HUES6 (cell line): ENCODE results near the gene TGFB2.

Experiments used
- H3K27ac ChIP-seq: 2 replicates; pipeline ENCODE4 v1.7.0; 2013; ENCODE audit warnings: low read depth, mild to moderate bottlenecking, low read length, inconsistent platforms
- H3K27me3 ChIP-seq: 2 replicates; pipeline ENCODE4 v1.6.1; 2013; ENCODE audit warnings: low read length; ENCODE audit not compliant: control insufficient read depth, insufficient read depth
- H3K36me3 ChIP-seq: 2 replicates; pipeline ENCODE4 v1.6.1; 2013; ENCODE audit warnings: low read length; ENCODE audit not compliant: control insufficient read depth, insufficient read depth
- H3K4me1 ChIP-seq: 2 replicates; pipeline ENCODE4 v1.6.1; 2013; ENCODE audit warnings: low read length; ENCODE audit not compliant: control insufficient read depth, insufficient read depth
- H3K4me3 ChIP-seq: 2 replicates; pipeline ENCODE4 v1.5.1; 2013; ENCODE audit warnings: low read depth, low read length
- H3K9ac ChIP-seq: one replicate; pipeline ENCODE4 v1.6.1; 2013; ENCODE audit warnings: mild to moderate bottlenecking, low read length
- H3K9me3 ChIP-seq: 2 replicates; pipeline ENCODE4 v1.6.1; 2013; ENCODE audit warnings: low read depth, low read length; ENCODE audit not compliant: control insufficient read depth, insufficient read depth

The TGFB2 gene

DNA sequence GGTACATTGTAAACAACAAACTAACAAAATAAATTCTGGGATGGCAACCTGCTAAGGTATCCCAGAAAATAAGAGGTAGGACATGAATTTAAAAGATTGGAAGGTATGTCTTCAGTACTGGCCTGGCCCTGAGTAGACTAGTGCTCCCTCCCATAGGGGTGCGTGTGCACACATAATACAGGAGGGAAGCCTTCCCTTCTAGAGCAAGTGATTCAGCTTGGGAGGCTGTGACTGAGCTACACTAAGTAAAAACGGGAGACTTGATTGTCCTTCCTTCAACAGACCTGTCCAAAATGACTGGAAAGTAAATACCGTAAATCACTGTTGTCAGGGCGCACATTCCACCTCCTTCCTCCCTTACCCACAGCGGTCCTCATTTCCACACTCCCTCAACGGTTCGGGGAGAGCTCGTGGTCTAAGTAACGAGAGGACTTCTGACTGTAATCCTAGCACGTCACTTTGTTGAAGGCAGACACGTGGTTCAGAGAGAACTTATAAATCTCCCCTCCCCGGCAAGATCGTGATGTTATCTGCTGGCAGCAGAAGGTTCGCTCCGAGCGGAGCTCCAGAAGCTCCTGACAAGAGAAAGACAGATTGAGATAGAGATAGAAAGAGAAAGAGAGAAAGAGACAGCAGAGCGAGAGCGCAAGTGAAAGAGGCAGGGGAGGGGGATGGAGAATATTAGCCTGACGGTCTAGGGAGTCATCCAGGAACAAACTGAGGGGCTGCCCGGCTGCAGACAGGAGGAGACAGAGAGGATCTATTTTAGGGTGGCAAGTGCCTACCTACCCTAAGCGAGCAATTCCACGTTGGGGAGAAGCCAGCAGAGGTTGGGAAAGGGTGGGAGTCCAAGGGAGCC is at the start of gene TGFB2:
Gene TGFB2, plus strand, starts transcription at position 523 of the 859 bp plus-strand sequence. CDS start 1,366 bp downstream, outside the sequence.
- Histone ChIP-seq H3K9me3 (no peaks in the 10 kb centered on the region), H3K27ac (no peak within 1 kb of the TSS), H3K4me1 (peaks cover 9% of the 10 kb centered on the region), H3K9ac (peak within 1 kb of the TSS; percentile 63), H3K4me3 (peak within 1 kb of the TSS; percentile 90), H3K36me3 (no peaks in the 10 kb centered on the region), H3K27me3 (peaks cover 50% of the 10 kb centered on the region)

DNA sequence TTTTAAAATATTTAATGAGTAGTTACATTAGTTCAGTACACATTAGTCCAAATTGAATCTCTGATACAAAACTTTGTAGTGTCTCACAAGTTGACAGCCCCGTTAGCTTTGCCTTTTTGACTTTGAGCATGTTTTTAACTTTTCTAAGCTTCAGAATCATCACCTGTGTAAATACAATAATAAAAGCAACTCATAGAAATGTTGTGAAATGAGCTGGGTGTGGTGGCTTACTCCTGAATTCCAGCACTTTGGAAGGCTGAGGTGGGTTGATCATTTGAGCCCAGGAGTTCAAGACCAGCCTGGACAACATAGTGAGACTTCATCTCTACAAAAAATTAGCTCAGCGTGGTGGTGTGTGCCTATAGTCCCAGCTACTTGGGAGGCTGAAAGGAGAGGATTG is 49.0 kb upstream of the TGFB2 start:
- no peaks in the 10 kb centered on the region for H3K9me3 ChIP-seq
- no peak overlapping the region for H3K9ac ChIP-seq
- no peak overlapping the region for H3K4me3 ChIP-seq
- H3K27ac ChIP-seq, result no peak overlapping the region
- peaks cover 11% of the 10 kb centered on the region for H3K36me3 ChIP-seq
- peaks cover 68% of the 10 kb centered on the region for H3K4me1 ChIP-seq
- H3K27me3 ChIP-seq, result no peaks in the 10 kb centered on the region

DNA sequence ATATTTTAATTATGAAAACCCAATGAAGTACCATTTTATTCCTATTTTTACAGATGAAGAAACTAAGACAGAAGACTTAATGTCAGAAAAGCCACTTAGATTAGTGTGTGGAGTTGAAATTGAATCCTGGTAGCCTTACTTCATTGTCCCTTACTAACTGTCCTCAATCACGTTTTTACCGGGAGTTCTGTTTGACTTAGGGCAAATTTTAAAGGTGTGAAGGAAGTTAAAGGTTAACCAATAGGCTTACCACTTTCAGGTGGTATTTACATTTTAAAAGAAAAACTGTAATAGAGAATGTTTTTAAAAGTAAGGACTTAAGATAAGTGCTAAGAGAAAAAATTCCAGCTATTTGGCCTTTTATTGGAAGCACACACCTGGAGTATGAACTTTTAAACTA is 47.7 kb upstream of the TGFB2 start:
- H3K27me3 ChIP-seq, result no peaks in the 10 kb centered on the region
- H3K27ac ChIP-seq, result peak overlapping the region; percentile 71; the same call in 1 of the 2 replicates
- peaks cover 81% of the 10 kb centered on the region for H3K4me1 ChIP-seq
- no peaks in the 10 kb centered on the region for H3K9me3 ChIP-seq
- no peak overlapping the region for H3K9ac ChIP-seq
- no peak overlapping the region; the same call in 1 of the 2 replicates for H3K4me3 ChIP-seq
- peaks cover 11% of the 10 kb centered on the region for H3K36me3 ChIP-seq

DNA sequence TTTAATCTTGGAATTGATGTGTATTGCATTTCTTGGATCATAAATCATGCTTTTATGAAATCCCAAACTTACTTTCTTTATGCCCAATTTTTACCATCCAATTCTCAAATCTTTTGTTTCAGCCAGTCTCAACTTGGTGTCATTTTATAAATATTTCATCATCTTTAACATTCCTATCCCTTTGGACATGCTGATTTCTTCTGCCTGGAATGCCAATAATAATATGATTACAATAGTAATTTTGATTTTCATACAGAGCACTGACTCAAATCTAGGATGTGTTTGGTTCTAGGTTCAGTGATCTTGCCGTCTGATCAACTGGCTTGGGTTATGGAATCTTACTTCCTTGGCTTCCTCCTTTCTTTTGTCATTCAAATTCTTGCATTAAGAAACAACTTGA is 47.3 kb upstream of the TGFB2 start:
- no peaks in the 10 kb centered on the region for H3K9me3 ChIP-seq
- H3K27ac ChIP-seq, result peak overlapping the region; percentile 71; the same call in 1 of the 2 replicates
- no peaks in the 10 kb centered on the region for H3K27me3 ChIP-seq
- H3K36me3 ChIP-seq, result peaks cover 15% of the 10 kb centered on the region
- H3K4me3 ChIP-seq, result no peak overlapping the region
- no peak overlapping the region for H3K9ac ChIP-seq
- H3K4me1 ChIP-seq, result peaks cover 85% of the 10 kb centered on the region

DNA sequence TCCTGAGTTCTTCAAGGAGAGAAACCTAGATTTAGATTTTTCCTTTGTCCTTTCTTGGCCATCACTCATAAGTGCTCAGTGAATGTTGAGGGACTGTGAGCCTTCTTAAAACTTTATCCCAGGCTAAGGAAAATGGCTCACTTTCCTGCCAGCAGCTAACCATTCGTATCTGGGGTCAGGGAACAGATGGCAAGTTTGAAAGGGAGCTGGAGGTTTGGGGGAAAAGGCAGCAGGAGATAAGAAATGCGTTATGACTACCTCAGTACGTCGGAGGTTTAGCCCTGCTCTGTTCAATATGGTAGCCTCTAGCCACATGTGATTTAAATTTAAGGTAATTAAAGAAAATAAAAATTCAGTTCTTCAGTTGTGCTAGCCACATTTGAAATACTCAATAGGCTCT is 46.7 kb upstream of the TGFB2 start:
- Histone ChIP-seq H3K9ac (no peak overlapping the region), H3K4me3 (no peak overlapping the region), H3K27ac (no peak overlapping the region; the same call in 1 of the 2 replicates), H3K4me1 (peaks cover 85% of the 10 kb centered on the region), H3K27me3 (no peaks in the 10 kb centered on the region), H3K9me3 (no peaks in the 10 kb centered on the region), H3K36me3 (peaks cover 17% of the 10 kb centered on the region)

DNA sequence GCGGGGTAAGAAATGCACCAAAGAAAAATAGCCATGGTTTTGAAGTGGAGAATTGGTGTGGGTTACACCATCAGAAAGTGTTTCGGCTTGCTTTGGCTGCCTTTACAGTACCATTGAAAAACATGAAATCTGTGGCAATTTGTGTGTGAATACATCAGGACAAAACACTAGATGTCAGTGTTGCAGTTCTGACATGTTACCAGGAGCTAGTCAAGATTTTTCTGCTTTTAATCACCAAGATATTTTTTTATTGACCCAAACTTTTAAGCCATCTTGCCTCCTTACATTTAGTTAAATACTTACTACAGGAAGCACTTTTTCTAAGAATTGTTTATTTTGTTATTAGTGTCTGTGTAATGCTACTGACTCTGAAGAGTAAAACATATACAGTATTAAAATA is 45.7 kb upstream of the TGFB2 start:
- Histone ChIP-seq H3K9me3 (no peaks in the 10 kb centered on the region), H3K36me3 (peaks cover 12% of the 10 kb centered on the region), H3K27me3 (no peaks in the 10 kb centered on the region), H3K27ac (0 out of 2 replicates have a peak overlapping the region, but pooled peaks have one; percentile 38), H3K9ac (no peak overlapping the region), H3K4me3 (no peak overlapping the region), H3K4me1 (peaks cover 82% of the 10 kb centered on the region)

DNA sequence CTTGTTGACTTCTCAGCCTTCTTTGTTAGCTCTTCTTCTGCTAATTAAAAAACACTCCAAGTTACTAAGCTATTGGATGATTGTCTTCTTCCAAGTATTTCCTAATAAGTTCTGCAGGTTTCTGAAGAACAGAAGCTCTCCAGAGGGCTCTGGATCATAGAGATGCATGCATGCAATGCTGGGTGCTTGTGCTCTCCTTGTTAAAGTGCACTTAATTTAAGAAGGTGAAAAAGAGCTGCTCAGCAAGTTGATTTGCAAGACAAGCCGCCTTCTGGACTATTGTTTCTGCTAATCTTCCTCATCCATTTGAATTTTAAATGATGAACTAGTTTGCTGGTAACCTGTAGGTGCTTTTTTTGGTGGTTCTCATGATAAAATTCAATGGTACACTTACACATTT is 43.9 kb upstream of the TGFB2 start:
- Histone ChIP-seq H3K9me3 (no peaks in the 10 kb centered on the region), H3K27ac (no peak overlapping the region), H3K4me3 (no peak overlapping the region), H3K4me1 (peaks cover 65% of the 10 kb centered on the region), H3K9ac (no peak overlapping the region), H3K36me3 (peaks cover 14% of the 10 kb centered on the region; the same call in 1 of the 2 replicates), H3K27me3 (no peaks in the 10 kb centered on the region)

DNA sequence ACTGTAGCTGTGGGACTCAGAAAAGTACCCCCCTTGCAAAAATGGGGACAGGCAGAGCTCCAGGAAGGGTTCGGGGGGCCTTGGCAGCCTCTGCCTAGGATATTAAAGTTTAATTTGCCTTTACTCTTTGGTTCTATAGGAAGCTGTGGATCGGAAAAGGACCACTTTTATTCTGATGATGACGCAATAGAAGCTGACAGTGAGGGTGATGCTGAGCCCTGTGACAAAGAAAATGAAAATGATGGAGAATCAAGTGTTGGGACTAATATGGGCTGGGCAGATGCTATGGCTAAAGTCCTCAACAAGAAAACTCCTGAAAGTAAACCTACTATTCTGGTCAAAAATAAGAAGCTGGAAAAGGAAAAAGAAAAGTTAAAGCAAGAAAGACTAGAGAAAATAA is 43.0 kb upstream of the TGFB2 start:
- peaks cover 14% of the 10 kb centered on the region; the same call in 1 of the 2 replicates for H3K36me3 ChIP-seq
- no peaks in the 10 kb centered on the region for H3K27me3 ChIP-seq
- H3K9me3 ChIP-seq, result no peaks in the 10 kb centered on the region
- peaks cover 55% of the 10 kb centered on the region for H3K4me1 ChIP-seq
- H3K4me3 ChIP-seq, result no peak overlapping the region
- H3K27ac ChIP-seq, result no peak overlapping the region
- no peak overlapping the region for H3K9ac ChIP-seq

DNA sequence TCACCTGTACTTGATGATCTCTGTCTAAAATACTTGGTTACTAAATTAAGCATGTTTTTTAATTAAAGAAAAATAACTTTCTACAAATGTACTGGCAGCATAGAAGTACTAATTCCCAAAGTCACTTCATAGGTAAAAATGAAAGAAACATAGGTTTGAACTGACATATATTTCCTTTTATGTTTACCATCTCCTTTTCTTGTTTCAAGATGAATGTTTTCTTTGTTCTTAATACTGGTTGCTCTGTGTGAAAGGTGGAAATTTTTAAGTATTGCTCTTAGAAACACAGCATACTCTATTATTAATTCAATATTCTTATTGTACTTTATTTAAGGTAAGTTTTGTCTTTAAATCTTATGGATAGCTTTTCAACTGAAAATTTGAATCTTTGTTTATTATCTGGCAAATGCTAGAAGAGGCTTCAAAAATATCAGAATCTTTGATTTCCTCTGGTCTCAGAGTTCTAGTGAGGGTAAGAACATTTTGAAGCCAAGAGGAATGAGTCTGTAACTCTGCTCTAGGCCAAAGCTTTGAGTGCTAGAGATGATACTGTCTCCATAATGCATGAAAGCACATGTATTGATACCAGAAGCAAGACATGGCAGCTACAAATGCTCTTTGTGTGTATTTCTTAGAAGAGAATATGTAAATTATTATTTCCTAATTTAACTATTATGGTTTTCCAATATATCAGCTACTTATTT is 41.8 kb upstream of the TGFB2 start:
- H3K9ac ChIP-seq, result no peak overlapping the region
- no peaks in the 10 kb centered on the region for H3K9me3 ChIP-seq
- no peaks in the 10 kb centered on the region for H3K27me3 ChIP-seq
- no peak overlapping the region for H3K27ac ChIP-seq
- H3K4me1 ChIP-seq, result peaks cover 43% of the 10 kb centered on the region
- H3K4me3 ChIP-seq, result no peak overlapping the region
- peaks cover 20% of the 10 kb centered on the region; the same call in 1 of the 2 replicates for H3K36me3 ChIP-seq

DNA sequence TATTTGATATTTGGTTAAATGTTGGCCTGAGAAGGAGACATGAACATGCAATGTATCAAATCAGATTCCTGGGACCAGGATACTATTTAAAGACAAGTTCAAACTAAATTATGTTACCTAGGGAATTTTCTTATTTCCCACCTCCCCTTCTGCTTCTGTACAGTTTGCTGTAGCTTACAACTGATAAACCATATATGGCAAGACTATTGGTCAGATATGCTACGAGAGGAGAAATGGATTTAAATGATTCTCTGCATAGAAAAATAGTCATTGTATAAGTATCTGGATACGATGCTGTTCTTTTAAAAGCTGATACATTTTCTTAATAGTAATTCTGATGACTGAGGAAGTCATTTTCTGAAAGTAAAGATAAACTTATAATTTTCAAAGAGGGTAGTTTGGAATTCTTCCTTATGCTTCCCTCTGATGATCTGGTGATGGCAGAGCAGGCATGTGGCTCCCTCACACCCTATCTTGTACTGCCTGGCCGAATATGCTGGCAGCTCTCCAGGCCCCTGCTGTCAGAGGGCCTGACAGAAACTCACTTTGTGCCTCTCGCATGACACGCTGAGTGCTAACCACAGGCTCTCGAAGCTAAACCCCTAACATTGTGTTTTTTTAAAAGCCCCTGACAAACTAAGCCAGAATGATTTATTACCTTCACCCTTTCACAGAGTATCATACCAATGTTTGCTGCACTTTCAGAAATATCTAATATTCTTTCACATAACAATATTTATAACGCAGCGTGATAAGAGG is 40.7 kb upstream of the TGFB2 start:
- Histone ChIP-seq H3K9me3 (no peaks in the 10 kb centered on the region), H3K36me3 (peaks cover 26% of the 10 kb centered on the region; the same call in 1 of the 2 replicates), H3K27ac (no peak overlapping the region), H3K27me3 (no peaks in the 10 kb centered on the region), H3K4me3 (no peak overlapping the region), H3K9ac (no peak overlapping the region), H3K4me1 (peaks cover 32% of the 10 kb centered on the region)
